Fibroblast of lung (primary cell): ENCODE measurements around the gene TRIM72.

ENCODE experiments used
- CTCF ChIP-seq, 2 donors: IDR thresholded peaks in 1 of 2; conservative IDR thresholded peaks in 1 of 2; 1 replicate in 1 of 2; 2 replicates in 1 of 2; pipeline ENCODE4 v1.5.1; 2011 to 2012; ENCODE audit warnings: low read length in 2 of 2, control low read depth in 1 of 2, inconsistent platforms in 1 of 2, low read depth in 1 of 2, mild to moderate bottlenecking in 1 of 2
- EZH2 ChIP-seq: IDR thresholded peaks from 2 replicates; pipeline ENCODE4 v1.5.1; 2012; ENCODE audit warnings: low read length, control low read depth, mild to moderate bottlenecking; ENCODE audit errors: missing control alignments

GRCh38 chr16:31189412-31189778, 24.5 kb upstream of the TRIM72 start:
- no peak for TF ChIP-seq CTCF (conservative IDR thresholded peaks at IDR 0.05 in 1 of 2, IDR thresholded peaks at IDR 0.05 in 1 of 2; ENCODE audit: low read depth in 1 of 2, low read length in 2 of 2)
- TF ChIP-seq EZH2: no peak
